Activated CD8-positive, alpha-beta T cell treated with anti-CD3 and anti-CD28 coated beads for 36 hours (primary cell): ENCODE results near the gene CACNB3. TPM values are rescaled to one million over a fixed set of nuclear protein-coding genes. Genes with fewer than 3 reads are reported as not detected.
A peak's percentile ranks its signal among the peaks of the same experiment; 100 is the strongest.

Experiments
- ATAC-seq: fragments of 200-7000 bp; cut with Tn5 transposase; one replicate; pipeline ENCODE4 v1.10.0; 2021; ENCODE audit warnings: mild to moderate bottlenecking, moderate library complexity
- CTCF ChIA-PET: fragments of 350-600 bp; sonication (Branson Sonifier 250); formaldehyde crosslinking; loops from one replicate; lab custom pipeline; 2021; ENCODE audit warnings: antibody characterized with exemption; lab: Charles Lee
- POLR2A ChIA-PET: fragments of 350-600 bp; sonication (Branson Sonifier 250); formaldehyde crosslinking; loops from one replicate; lab custom pipeline; 2021; ENCODE audit warnings: antibody characterized with exemption; lab: Charles Lee
- DNase-seq: peaks from one replicate; pipeline ENCODE4 v3.0.0-alpha.2; 2020
- H3K27ac Mint-ChIP-seq: one replicate; pipeline ENCODE4 v1.8.0; 2021; ENCODE audit warnings: mild to moderate bottlenecking, mixed read lengths
- H3K27me3 Mint-ChIP-seq: one replicate; pipeline ENCODE4 v1.8.0; 2021; ENCODE audit warnings: mixed read lengths
- H3K36me3 Mint-ChIP-seq: one replicate; pipeline ENCODE4 v1.8.0; 2021; ENCODE audit warnings: low read depth, mixed read lengths
- H3K4me1 Mint-ChIP-seq: one replicate; pipeline ENCODE4 v1.8.0; 2021; ENCODE audit warnings: low read depth, mixed read lengths
- H3K4me3 Mint-ChIP-seq: one replicate; pipeline ENCODE4 v1.8.0; 2021; ENCODE audit warnings: mild to moderate bottlenecking, moderate library complexity, mixed read lengths
- H3K9me3 Mint-ChIP-seq: one replicate; pipeline ENCODE4 v1.8.0; 2021; ENCODE audit warnings: mixed read lengths
- intact Hi-C: fragments of 100-400 bp; cut with micrococcal nuclease; formaldehyde crosslinking; loops from one replicate; pipeline ENCODE4 v1.10.0; 2022
- total RNA-seq, 2 experiments: library from RNA; stranded (reverse); gene quantifications; one replicate each; pipeline ENCODE4 v1.2.3, GENCODE V29; 2021
- TF ChIP-seq, protein P1 (sequence below): fragments of 200-600 bp; IDR thresholded peaks from one replicate; pipeline ENCODE4 v1.8.0; 2022; ENCODE audit warnings: antibody characterized with exemption, mild to moderate bottlenecking

Gene CACNB3
- total RNA-seq = 1 to 10 TPM; 7.7 to 8.2 TPM

GRCh38 chr12:48817873-48818830 is at the start of gene CACNB3:
CACNB3 (plus strand) TSS chr12:48818496; CDS start chr12:48818930, 434 bp downstream.
- peaks cover 19% of the 10 kb centered on the region for H3K27me3 Mint-ChIP-seq
- POLR2A ChIA-PET = no interaction called here

DNA sequence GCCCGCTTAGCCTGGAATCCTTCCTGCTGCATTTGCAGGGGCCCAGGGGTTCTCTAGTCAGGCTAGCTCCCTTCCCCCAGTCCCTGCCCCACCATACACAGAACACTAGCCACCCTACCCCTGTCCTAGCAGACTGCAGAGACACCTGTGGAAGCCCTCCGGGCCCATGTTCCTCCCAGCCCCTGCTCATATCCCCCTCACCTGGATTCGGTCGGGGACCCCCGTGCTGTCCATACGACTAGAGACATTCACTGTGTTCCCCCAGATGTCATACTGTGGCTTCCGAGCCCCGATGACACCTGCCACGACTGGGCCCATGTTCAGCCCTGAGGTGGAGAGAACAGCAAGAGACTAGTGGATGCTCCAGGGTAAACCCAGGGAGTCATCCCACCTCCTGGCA is 49.6 kb upstream of the CACNB3 start:
- ATAC-seq = no peak
- Mint-ChIP-seq H3K9me3 (no peaks in the 10 kb centered on the region), H3K4me1 (peaks cover 14% of the 10 kb centered on the region), H3K27me3 (peaks cover 1% of the 10 kb centered on the region), H3K27ac (no peak overlapping the region), H3K4me3 (no peak overlapping the region), H3K36me3 (no peaks in the 10 kb centered on the region)
- intact Hi-C loops = no loop called here
- no peak for DNase-seq
- ChIA-PET POLR2A (no interaction called here), CTCF (interaction anchor here (0.9 to 1.8 kb wide), 4 partner anchors 16 to 46 kb away, joined by 3 to 8 read pairs (median 4); no protein-coding TSS in a partner anchor)
- TF ChIP-seq, protein P1, sequence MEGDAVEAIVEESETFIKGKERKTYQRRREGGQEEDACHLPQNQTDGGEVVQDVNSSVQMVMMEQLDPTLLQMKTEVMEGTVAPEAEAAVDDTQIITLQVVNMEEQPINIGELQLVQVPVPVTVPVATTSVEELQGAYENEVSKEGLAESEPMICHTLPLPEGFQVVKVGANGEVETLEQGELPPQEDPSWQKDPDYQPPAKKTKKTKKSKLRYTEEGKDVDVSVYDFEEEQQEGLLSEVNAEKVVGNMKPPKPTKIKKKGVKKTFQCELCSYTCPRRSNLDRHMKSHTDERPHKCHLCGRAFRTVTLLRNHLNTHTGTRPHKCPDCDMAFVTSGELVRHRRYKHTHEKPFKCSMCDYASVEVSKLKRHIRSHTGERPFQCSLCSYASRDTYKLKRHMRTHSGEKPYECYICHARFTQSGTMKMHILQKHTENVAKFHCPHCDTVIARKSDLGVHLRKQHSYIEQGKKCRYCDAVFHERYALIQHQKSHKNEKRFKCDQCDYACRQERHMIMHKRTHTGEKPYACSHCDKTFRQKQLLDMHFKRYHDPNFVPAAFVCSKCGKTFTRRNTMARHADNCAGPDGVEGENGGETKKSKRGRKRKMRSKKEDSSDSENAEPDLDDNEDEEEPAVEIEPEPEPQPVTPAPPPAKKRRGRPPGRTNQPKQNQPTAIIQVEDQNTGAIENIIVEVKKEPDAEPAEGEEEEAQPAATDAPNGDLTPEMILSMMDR = no peak

More at GRCh38 chr12:48817873-48818830, at the start of gene CACNB3:
- DNase-seq (peak; percentile 86), ATAC-seq (peak; percentile 70)
- no peaks in the 10 kb centered on the region for H3K9me3 Mint-ChIP-seq
- CTCF ChIA-PET = interaction anchor here (1.3 to 6.3 kb wide), 5 partner anchors 9 to 160 kb away, joined by 4 to 62 read pairs (median 7); partner anchors contain the start of genes DDX23 and WNT1
- no peaks in the 10 kb centered on the region for H3K36me3 Mint-ChIP-seq
- peak within 1 kb of the TSS; percentile 81 for H3K4me3 Mint-ChIP-seq
- no peak within 1 kb of the TSS for H3K27ac Mint-ChIP-seq
- H3K4me1 Mint-ChIP-seq = peaks cover 31% of the 10 kb centered on the region
- intact Hi-C loops = no loop called here
- TF ChIP-seq, protein P1 = no peak

GRCh38 chr12:48770756-48771155 is 47.5 kb upstream of the CACNB3 start:
- ChIA-PET CTCF (interaction anchor here (1.7 kb wide), 1 partner anchor 25 kb away, joined by 5 read pairs; no protein-coding TSS in a partner anchor), POLR2A (no interaction called here)
- TF ChIP-seq, protein P1 = no peak
- Mint-ChIP-seq H3K9me3 (no peaks in the 10 kb centered on the region), H3K36me3 (no peaks in the 10 kb centered on the region), H3K4me1 (peaks cover 7% of the 10 kb centered on the region), H3K27ac (no peak overlapping the region), H3K4me3 (no peak overlapping the region), H3K27me3 (peaks cover 1% of the 10 kb centered on the region)
- intact Hi-C loops = no loop called here
- DNase-seq = no peak
- no peak for ATAC-seq

DNA sequence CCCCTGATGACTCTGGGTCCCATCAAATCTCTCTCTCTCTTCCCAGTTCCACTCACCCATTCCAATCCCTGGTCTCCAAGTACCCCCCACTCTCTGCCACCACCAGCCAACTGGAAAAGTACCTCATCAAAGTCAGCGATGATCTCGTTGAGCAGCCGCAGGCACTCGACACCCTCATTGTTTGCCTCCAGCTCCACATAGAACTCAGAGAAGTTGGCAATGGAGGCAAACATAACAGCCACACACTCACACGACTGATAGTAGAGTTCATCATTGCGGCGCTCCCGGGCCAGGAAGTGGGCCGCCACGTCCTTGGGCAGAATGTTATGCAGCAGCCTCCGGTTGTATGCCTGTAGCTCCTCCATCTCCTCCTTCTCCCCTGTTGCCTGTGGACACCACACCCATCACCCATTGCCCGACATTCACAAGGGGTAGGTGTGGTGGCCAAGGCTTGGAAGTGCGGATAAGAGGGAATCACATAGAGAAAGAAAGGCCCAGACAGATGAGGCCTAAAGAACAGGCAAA is 46.6 kb upstream of the CACNB3 start:
- ChIA-PET CTCF (no interaction called here), POLR2A (no interaction called here)
- TF ChIP-seq, protein P1 = no peak
- no peaks in the 10 kb centered on the region for H3K4me1 Mint-ChIP-seq
- intact Hi-C loops = no loop called here
- no peak for ATAC-seq
- H3K27ac Mint-ChIP-seq = no peak overlapping the region
- DNase-seq = no peak
- H3K4me3 Mint-ChIP-seq = no peak overlapping the region
- no peaks in the 10 kb centered on the region for H3K9me3 Mint-ChIP-seq
- H3K36me3 Mint-ChIP-seq = no peaks in the 10 kb centered on the region
- H3K27me3 Mint-ChIP-seq = peaks cover 1% of the 10 kb centered on the region
